Keratinocyte (primary cell): ENCODE results near the gene TMEM184C. TPM values are rescaled to one million over a fixed set of nuclear protein-coding genes. Genes with fewer than 3 reads are reported as not detected.

ENCODE experiments used
- DNase-seq: peaks from one replicate; pipeline ENCODE4 v3.0.0-alpha.2; 2011; ENCODE audit warnings: low read depth, missing footprints, low spot score
- FAIRE-seq: peaks from 2 replicates; lab custom pipeline; 2011; peaks lifted over from hg19 to GRCh38; lab: Jason Lieb, UNC
- H2AFZ ChIP-seq: 2 replicates; pipeline ENCODE4 v1.6.0; 2012; ENCODE audit warnings: low read length, control low read depth, inconsistent platforms; ENCODE audit not compliant: control insufficient read depth
- H3K27ac ChIP-seq: 2 replicates; pipeline ENCODE4 v1.5.1; 2011; ENCODE audit warnings: low read length; ENCODE audit not compliant: control insufficient read depth, insufficient read depth
- H3K27me3 ChIP-seq: 3 replicates; pipeline ENCODE4 v1.6.0; 2011; ENCODE audit warnings: low read length; ENCODE audit not compliant: control insufficient read depth, insufficient read depth; ENCODE audit errors: extremely low read depth
- H3K36me3 ChIP-seq, 2 experiments: 2 replicates in 1 of 2; 3 replicates in 1 of 2; pipeline ENCODE4 v1.5.1; 2011; ENCODE audit warnings: low read length in 2 of 2, mild to moderate bottlenecking in 1 of 2; ENCODE audit not compliant: control insufficient read depth in 2 of 2, insufficient read depth in 2 of 2; ENCODE audit errors: extremely low read depth in 1 of 2
- H3K4me1 ChIP-seq: 3 replicates; pipeline ENCODE4 v1.5.1; 2011; ENCODE audit warnings: low read length; ENCODE audit not compliant: control insufficient read depth, insufficient read depth; ENCODE audit errors: extremely low read depth
- H3K4me2 ChIP-seq: 3 replicates; pipeline ENCODE4 v1.6.0; 2011; ENCODE audit warnings: low read depth, low read length; ENCODE audit not compliant: control insufficient read depth, insufficient read depth; ENCODE audit errors: extremely low read depth
- H3K4me3 ChIP-seq, 3 experiments: fragments of 200-600 bp in 1 of 3; sonication (generic) in 1 of 3; 2 replicates in 2 of 3; 3 replicates in 1 of 3; pipeline ENCODE4 v1.5.1; 2011 to 2016; ENCODE audit warnings: low read length in 3 of 3, mild to moderate bottlenecking in 3 of 3, control low read depth in 2 of 3, inconsistent platforms in 1 of 3, low read depth in 1 of 3, mixed read lengths in 1 of 3, mixed run types in 1 of 3, moderate library complexity in 1 of 3; ENCODE audit not compliant: control insufficient read depth in 2 of 3, insufficient read depth in 2 of 3; ENCODE audit errors: extremely low read depth in 1 of 3
- H3K79me2 ChIP-seq: 2 replicates; pipeline ENCODE4 v1.6.0; 2012; ENCODE audit warnings: low read length; ENCODE audit not compliant: control insufficient read depth, insufficient read depth
- H3K9ac ChIP-seq: 3 replicates; pipeline ENCODE4 v1.6.0; 2011; ENCODE audit warnings: low read length; ENCODE audit not compliant: control insufficient read depth, insufficient read depth; ENCODE audit errors: extremely low read depth
- H3K9me1 ChIP-seq: 3 replicates; pipeline ENCODE4 v1.6.0; 2011; ENCODE audit warnings: low read length; ENCODE audit not compliant: control insufficient read depth, insufficient read depth; ENCODE audit errors: extremely low read depth
- H3K9me3 ChIP-seq: 2 replicates; pipeline ENCODE4 v1.5.1; 2012; ENCODE audit warnings: low read depth, low read length; ENCODE audit not compliant: control insufficient read depth
- H4K20me1 ChIP-seq: 3 replicates; pipeline ENCODE4 v1.6.0; 2011; ENCODE audit warnings: low read length; ENCODE audit not compliant: control insufficient read depth, insufficient read depth; ENCODE audit errors: extremely low read depth
- CTCF ChIP-seq, 3 experiments: IDR thresholded peaks in 1 of 3; conservative IDR thresholded peaks in 1 of 3; optimal IDR thresholded peaks in 1 of 3; 2 replicates in 2 of 3; 3 replicates in 1 of 3; pipeline versions ENCODE3 to v1.5.1; 2011; ENCODE audit warnings: low read length in 3 of 3, mild to moderate bottlenecking in 3 of 3, moderate library complexity in 2 of 3, control low read depth in 1 of 3, inconsistent platforms in 1 of 3; ENCODE audit not compliant: insufficient read depth in 2 of 3; ENCODE audit errors: extremely low read depth in 1 of 3
- EZH2 ChIP-seq: IDR thresholded peaks from one replicate; pipeline ENCODE4 v1.6.1; 2012; ENCODE audit warnings: inconsistent platforms, mild to moderate bottlenecking, low read length, moderate library complexity
- dilution Hi-C: fragments of 300-500 bp; cut with MboI; formaldehyde crosslinking; loops from one replicate; pipeline ENCODE4 v1.7.0; 2020; ENCODE audit warnings: low sequenced_read_pairs; ENCODE audit not compliant: extremely low pct_ligation_motif_present
- polyA plus RNA-seq, 5 experiments: library from polyadenylated mRNA; depleted of rRNA in 3 of 5; stranded (reverse) in 3 of 5; stranded (forward) in 1 of 5; unstranded in 1 of 5; fragments of >200 nt; gene quantifications; 1 replicate in 1 of 5; 2 replicates in 3 of 5; 3 replicates in 1 of 5; pipeline versions ENCODE4 v1.2.1 to v1.2.3, GENCODE V29; 2011 to 2012; ENCODE audit warnings: missing spikeins in 2 of 5, low read depth in 1 of 5, low replicate concordance in 1 of 5

The TMEM184C gene
- polyA plus RNA-seq, 1 donor (not counting 4 experiments of a cell fraction or from before 2014, with no cell fraction given): 32.2 TPM

GRCh38 chr4:147578051-147578476 lies 39.1 kb upstream of the TMEM184C start:
- TF ChIP-seq CTCF (optimal IDR thresholded peaks at IDR 0.05 in 1 of 3, IDR thresholded peaks at IDR 0.05 in 1 of 3, conservative IDR thresholded peaks at IDR 0.05 in 1 of 3; ENCODE audit: extremely low read depth in 1 of 3, insufficient read depth in 2 of 3, low read length in 3 of 3) (no peak), EZH2 (no peak)
- no peak overlapping the region for H3K4me2 ChIP-seq
- DNase-seq (peak; percentile 17), FAIRE-seq (peak; percentile 64)
- H3K4me3 ChIP-seq: no peak overlapping the region
- H3K79me2 ChIP-seq: no peaks in the 10 kb centered on the region
- dilution Hi-C loops: no loop called here
- H3K27ac ChIP-seq: no peak overlapping the region
- no peaks in the 10 kb centered on the region for H3K36me3 ChIP-seq
- H3K27me3 ChIP-seq: no peaks in the 10 kb centered on the region
- H3K9ac ChIP-seq: no peak overlapping the region
- no peaks in the 10 kb centered on the region for H4K20me1 ChIP-seq
- no peaks in the 10 kb centered on the region for H3K9me3 ChIP-seq
- no peak overlapping the region for H2AFZ ChIP-seq
- peaks cover 5% of the 10 kb centered on the region for H3K4me1 ChIP-seq
- H3K9me1 ChIP-seq: no peaks in the 10 kb centered on the region

GRCh38 chr4:147578593-147578992 lies 38.6 kb upstream of the TMEM184C start:
- FAIRE-seq: no peak
- no peak overlapping the region for H3K27ac ChIP-seq
- no peaks in the 10 kb centered on the region for H3K9me1 ChIP-seq
- no peak overlapping the region for H3K4me2 ChIP-seq
- H3K4me1 ChIP-seq: peaks cover 5% of the 10 kb centered on the region
- no peak overlapping the region for H3K4me3 ChIP-seq
- H3K79me2 ChIP-seq: no peaks in the 10 kb centered on the region
- no peak for DNase-seq
- H3K27me3 ChIP-seq: no peaks in the 10 kb centered on the region
- no peak overlapping the region for H3K9ac ChIP-seq
- no peaks in the 10 kb centered on the region for H3K9me3 ChIP-seq
- no peak overlapping the region for H2AFZ ChIP-seq
- TF ChIP-seq CTCF (optimal IDR thresholded peaks at IDR 0.05 in 1 of 3, IDR thresholded peaks at IDR 0.05 in 1 of 3, conservative IDR thresholded peaks at IDR 0.05 in 1 of 3; ENCODE audit: extremely low read depth in 1 of 3, insufficient read depth in 2 of 3, low read length in 3 of 3) (no peak), EZH2 (no peak)
- dilution Hi-C loops: no loop called here
- no peaks in the 10 kb centered on the region for H4K20me1 ChIP-seq
- H3K36me3 ChIP-seq: no peaks in the 10 kb centered on the region
